HEK293 (cell line): ENCODE results near the gene LARP1.

Experiments used
- CTCF ChIA-PET: fragments of 350-600 bp; formaldehyde crosslinking; extraction: SDS; loops from one replicate; lab custom pipeline; 2021; ENCODE audit warnings: antibody characterized with exemption; lab: Yijun Ruan, JAX
- POLR2A ChIA-PET: fragments of 300-600 bp; formaldehyde crosslinking; extraction: SDS; loops from one replicate; lab custom pipeline; 2020; ENCODE audit warnings: antibody characterized with exemption, inconsistent platforms; lab: Yijun Ruan, JAX
- H3K27ac ChIP-seq: fragments of 200-500 bp; sonication (Bioruptor generic); 2 replicates; pipeline ENCODE4 v1.5.1; 2014; ENCODE audit warnings: low read depth, low read length, control low read depth, inconsistent platforms; ENCODE audit errors: extremely low read depth
- H3K36me3 ChIP-seq, 2 experiments: fragments of 200-500 bp in 1 of 2; sonication (Bioruptor generic) in 1 of 2; 1 replicate in 1 of 2; 2 replicates in 1 of 2; pipeline ENCODE4 v1.5.1; 2014 to 2017; ENCODE audit warnings: inconsistent platforms in 2 of 2, low read length in 2 of 2; ENCODE audit not compliant: control insufficient read depth in 2 of 2, insufficient read depth in 1 of 2
- H3K4me1 ChIP-seq: fragments of 200-500 bp; sonication (Bioruptor generic); 2 replicates; pipeline ENCODE4 v1.5.1; 2014; ENCODE audit warnings: mild to moderate bottlenecking, low read length, inconsistent platforms; ENCODE audit not compliant: control insufficient read depth, insufficient read depth
- H3K4me3 ChIP-seq: 2 replicates; pipeline ENCODE4 v1.5.1; 2011; ENCODE audit warnings: low read depth, mild to moderate bottlenecking, control low read depth, low read length, moderate library complexity
- H3K9me3 ChIP-seq: fragments of 200-500 bp; sonication (Bioruptor generic); 2 replicates; pipeline ENCODE4 v1.5.1; 2014; ENCODE audit warnings: low read depth, low read length, inconsistent platforms; ENCODE audit not compliant: control insufficient read depth, insufficient read depth
- GLI4 ChIP-seq: fragments of 450-650 bp; formaldehyde crosslinking; IDR thresholded peaks from 2 replicates; pipeline ENCODE4 v1.5.1; 2016; ENCODE audit warnings: missing biosample characterization, missing genetic modification characterization
- HOXC10 ChIP-seq: sonication (generic); formaldehyde crosslinking; IDR thresholded peaks from 2 replicates; pipeline ENCODE4 v1.8.1; 2023; ENCODE audit warnings: mild to moderate bottlenecking, missing genetic modification reagents
- MZF1 ChIP-seq: fragments of 450-650 bp; formaldehyde crosslinking; IDR thresholded peaks from 2 replicates; pipeline ENCODE4 v1.5.1; 2017; ENCODE audit warnings: missing biosample characterization, missing genetic modification characterization, borderline replicate concordance
- PRDM1 ChIP-seq: fragments of 450-650 bp; formaldehyde crosslinking; IDR thresholded peaks from 2 replicates; pipeline ENCODE4; 2016; ENCODE audit warnings: missing biosample characterization, missing genetic modification characterization
- PRDM6 ChIP-seq: fragments of 450-650 bp; formaldehyde crosslinking; IDR thresholded peaks from 2 replicates; pipeline ENCODE4 v1.5.1; 2017; ENCODE audit warnings: missing biosample characterization, missing genetic modification characterization
- SP7 ChIP-seq: fragments of 450-650 bp; formaldehyde crosslinking; IDR thresholded peaks from 2 replicates; pipeline ENCODE4 v1.5.1; 2016; ENCODE audit warnings: missing biosample characterization, missing genetic modification characterization
- YY2 ChIP-seq: fragments of 450-650 bp; formaldehyde crosslinking; IDR thresholded peaks from 2 replicates; pipeline ENCODE4 v1.5.1; 2016; ENCODE audit warnings: missing biosample characterization, missing genetic modification characterization
- ZFP69B ChIP-seq: fragments of 450-650 bp; formaldehyde crosslinking; IDR thresholded peaks from 2 replicates; pipeline ENCODE4 v1.5.1; 2016; ENCODE audit warnings: missing biosample characterization, missing genetic modification characterization
- ZNF114 ChIP-seq: fragments of 450-650 bp; formaldehyde crosslinking; IDR thresholded peaks from 2 replicates; pipeline ENCODE4 v1.5.0; 2017; ENCODE audit warnings: missing biosample characterization, missing genetic modification characterization
- ZNF133 ChIP-seq: fragments of 450-650 bp; formaldehyde crosslinking; IDR thresholded peaks from 2 replicates; pipeline ENCODE4 v1.5.1; 2016; ENCODE audit warnings: missing biosample characterization, missing genetic modification characterization
- ZNF19 ChIP-seq: fragments of 450-650 bp; formaldehyde crosslinking; IDR thresholded peaks from 2 replicates; pipeline ENCODE4; 2016; ENCODE audit warnings: missing biosample characterization, missing genetic modification characterization, low read depth
- ZNF221 ChIP-seq: fragments of 450-650 bp; formaldehyde crosslinking; IDR thresholded peaks from 2 replicates; pipeline ENCODE4 v1.5.1; 2017; ENCODE audit warnings: missing biosample characterization, missing genetic modification characterization, borderline replicate concordance
- ZNF280D ChIP-seq: fragments of 450-650 bp; formaldehyde crosslinking; IDR thresholded peaks from 2 replicates; pipeline ENCODE4 v1.5.1; 2016; ENCODE audit warnings: missing biosample characterization, missing genetic modification characterization
- ZNF514 ChIP-seq: fragments of 450-650 bp; formaldehyde crosslinking; IDR thresholded peaks from 2 replicates; pipeline ENCODE4 v1.5.1; 2016; ENCODE audit warnings: missing biosample characterization, missing genetic modification characterization
- ZNF571 ChIP-seq: fragments of 450-650 bp; formaldehyde crosslinking; IDR thresholded peaks from 2 replicates; pipeline ENCODE4 v1.5.0; 2017; ENCODE audit warnings: missing biosample characterization, missing genetic modification characterization
- ZNF670 ChIP-seq: fragments of 450-650 bp; formaldehyde crosslinking; IDR thresholded peaks from 2 replicates; pipeline ENCODE4 v1.5.1; 2016; ENCODE audit warnings: missing biosample characterization, missing genetic modification characterization, low read depth
- ZNF776 ChIP-seq: fragments of 450-650 bp; formaldehyde crosslinking; IDR thresholded peaks from 2 replicates; pipeline ENCODE4 v1.5.0; 2017; ENCODE audit warnings: missing biosample characterization, missing genetic modification characterization, borderline replicate concordance
- ZSCAN30 ChIP-seq: fragments of 450-650 bp; IDR thresholded peaks from 2 replicates; pipeline ENCODE4 v1.5.1; 2018; ENCODE audit warnings: missing biosample characterization, mild to moderate bottlenecking, missing genetic modification characterization, moderate library complexity

The LARP1 gene

GRCh38 chr5:154761046-154761736 is 6.0 kb downstream of the LARP1 start:
- H3K4me1 ChIP-seq, result peaks cover 47% of the 10 kb centered on the region
- CTCF ChIA-PET, result no interaction called here
- TF ChIP-seq SP7 (tag by site-specific recombination) (0 out of 2 replicates have a peak, but pooled peaks have one; percentile 13), ZNF19 (no peak), ZSCAN30 (tag by site-specific recombination) (no peak), PRDM1 (peak; percentile 88)
- no peaks in the 10 kb centered on the region; a peak in 1 of 3 replicates for H3K36me3 ChIP-seq
- no peaks in the 10 kb centered on the region for H3K9me3 ChIP-seq
- H3K27ac ChIP-seq, result no peak overlapping the region
- POLR2A ChIA-PET, result no interaction called here
- no peak overlapping the region for H3K4me3 ChIP-seq

- no peak for TF ChIP-seq GLI4 (tag by site-specific recombination)
- no peak for TF ChIP-seq ZNF571 (tag by site-specific recombination)
- no peak for TF ChIP-seq ZNF114 (tag by site-specific recombination)
- no peak for TF ChIP-seq ZNF670 (tag by site-specific recombination)
- TF ChIP-seq ZNF280D (tag by site-specific recombination), result no peak
- no peak for TF ChIP-seq ZNF776 (tag by site-specific recombination)
- TF ChIP-seq SP7 (tag by site-specific recombination), result no peak
- no peak for TF ChIP-seq MZF1 (tag by site-specific recombination)
- TF ChIP-seq ZFP69B (tag by site-specific recombination), result no peak
- no peak for TF ChIP-seq ZNF133 (tag by site-specific recombination)
- no peak for TF ChIP-seq YY2 (tag by site-specific recombination)
- TF ChIP-seq PRDM6 (tag by site-specific recombination), result no peak
- Histone ChIP-seq H3K4me1 (peaks cover 52% of the 10 kb centered on the region), H3K9me3 (no peaks in the 10 kb centered on the region), H3K27ac (no peak overlapping the region), H3K36me3 (no peaks in the 10 kb centered on the region; a peak in 1 of 3 replicates), H3K4me3 (no peak overlapping the region)
- POLR2A ChIA-PET, result no interaction called here
- CTCF ChIA-PET, result interaction anchor here (0.9 kb wide), 1 partner anchor 15 kb away, joined by 3 read pairs; no protein-coding TSS in a partner anchor
These were observed 7.1 kb downstream of the LARP1 start for GRCh38 chr5:154762261-154762660.

- H3K27ac ChIP-seq, result no peak overlapping the region
- TF ChIP-seq ZNF221 (tag by site-specific recombination), result no peak
- no peak for TF ChIP-seq ZNF514 (tag by site-specific recombination)
- TF ChIP-seq PRDM6 (tag by site-specific recombination), result peak; percentile 56; the same call in 1 of the 2 replicates
- no peak for TF ChIP-seq HOXC10 (CRISPR knock-in tag)
- H3K9me3 ChIP-seq, result no peaks in the 10 kb centered on the region
- peaks cover 56% of the 10 kb centered on the region for H3K4me1 ChIP-seq
- H3K4me3 ChIP-seq, result no peak overlapping the region
- POLR2A ChIA-PET, result interaction anchor here (0.6 kb wide), 1 partner anchor 54 kb away, joined by 6 read pairs; no protein-coding TSS in a partner anchor
- CTCF ChIA-PET, result interaction anchor here (0.9 kb wide), 1 partner anchor 14 kb away, joined by 3 read pairs; no protein-coding TSS in a partner anchor
- H3K36me3 ChIP-seq, result no peaks in the 10 kb centered on the region; a peak in 1 of 3 replicates
These were observed 7.5 kb downstream of the LARP1 start for GRCh38 chr5:154762700-154763099.
